Measurements from ENCODE around the gene DAGLA.

DAGLA gene

DNA sequence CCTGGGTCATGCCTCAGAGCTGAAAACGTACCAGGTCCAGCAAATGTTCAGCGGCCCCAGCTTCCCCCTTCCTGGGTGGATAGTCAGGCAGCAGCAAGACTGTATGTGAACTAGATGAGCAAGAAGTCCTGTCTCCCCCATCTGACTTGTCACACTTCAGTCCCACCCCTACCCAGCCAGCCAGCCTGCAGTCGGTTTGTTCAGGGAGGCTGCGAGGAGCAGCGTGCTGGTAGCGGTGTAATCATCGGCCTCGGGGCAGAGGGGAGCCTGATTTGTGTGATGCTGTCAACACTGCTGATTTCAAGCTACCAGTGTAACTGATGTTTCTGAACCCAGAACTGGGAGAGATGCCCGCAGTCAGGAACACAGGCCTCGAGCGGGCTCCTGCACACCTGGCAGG is 102.7 kb downstream of the DAGLA start:
- no peak for DNase-seq

DNA sequence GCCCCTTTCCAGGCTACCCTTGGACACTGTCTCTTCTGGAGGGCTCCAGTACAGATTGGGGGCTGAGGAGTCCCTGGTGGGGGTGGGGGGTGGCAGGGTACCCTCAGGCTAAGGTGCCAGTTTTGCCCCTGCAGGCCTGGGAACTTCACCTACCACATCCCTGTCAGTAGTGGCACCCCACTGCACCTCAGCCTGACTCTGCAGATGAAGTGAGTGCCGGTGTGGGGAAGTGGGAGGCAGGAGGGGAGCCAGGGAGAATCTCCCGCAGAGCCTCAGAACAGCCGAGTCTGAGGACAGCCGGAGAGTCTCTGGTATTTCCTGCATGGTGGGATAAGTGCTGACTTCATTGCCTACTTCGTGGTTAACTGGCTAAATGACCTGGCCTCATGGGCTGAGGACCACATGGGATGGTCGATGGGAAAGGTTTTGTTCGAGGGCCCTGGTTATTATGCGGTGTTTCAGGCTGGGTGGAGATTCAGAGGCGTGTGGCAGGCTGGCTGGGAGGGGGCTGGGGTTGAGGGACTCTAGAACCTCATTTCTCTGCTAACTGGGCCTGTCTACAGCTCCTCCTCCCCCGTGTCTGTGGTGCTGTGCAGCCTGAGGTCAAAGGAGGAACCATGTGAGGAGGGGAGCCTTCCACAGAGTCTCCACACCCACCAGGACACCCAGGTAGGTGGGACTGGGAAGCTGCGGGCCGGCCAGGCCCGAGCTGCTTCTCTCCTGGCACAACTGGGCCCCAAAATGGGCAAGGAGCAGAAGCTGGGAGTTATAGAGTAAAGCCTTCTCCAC is 103.7 kb downstream of the DAGLA start:
- no peak for DNase-seq

DNA sequence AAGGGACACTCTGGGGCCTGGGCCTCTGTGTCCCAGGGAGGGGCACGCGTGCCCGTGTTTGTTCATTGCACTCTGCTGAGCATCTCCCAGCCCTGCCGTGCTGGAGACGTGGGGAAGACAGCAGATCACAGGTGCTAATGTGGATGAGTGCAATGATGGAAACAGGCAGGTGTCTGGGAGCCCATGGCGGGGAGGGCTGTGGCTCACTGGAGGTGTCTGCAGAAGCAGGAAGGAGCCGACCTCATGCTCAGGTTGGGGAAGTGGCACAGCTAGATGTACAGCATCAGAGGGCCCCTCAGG is 104.3 kb downstream of the DAGLA start:
- no peak for DNase-seq

- no peak for DNase-seq
Measured at GRCh38 chr11:61785837-61786402, 105.7 kb downstream of the DAGLA start.

GRCh38 chr11:61787928-61788491 is 107.8 kb downstream of the DAGLA start:
- peak; percentile 9 for DNase-seq

GRCh38 chr11:61791737-61792309 is 111.6 kb downstream of the DAGLA start:
- DNase-seq = peak; percentile 81

DNA sequence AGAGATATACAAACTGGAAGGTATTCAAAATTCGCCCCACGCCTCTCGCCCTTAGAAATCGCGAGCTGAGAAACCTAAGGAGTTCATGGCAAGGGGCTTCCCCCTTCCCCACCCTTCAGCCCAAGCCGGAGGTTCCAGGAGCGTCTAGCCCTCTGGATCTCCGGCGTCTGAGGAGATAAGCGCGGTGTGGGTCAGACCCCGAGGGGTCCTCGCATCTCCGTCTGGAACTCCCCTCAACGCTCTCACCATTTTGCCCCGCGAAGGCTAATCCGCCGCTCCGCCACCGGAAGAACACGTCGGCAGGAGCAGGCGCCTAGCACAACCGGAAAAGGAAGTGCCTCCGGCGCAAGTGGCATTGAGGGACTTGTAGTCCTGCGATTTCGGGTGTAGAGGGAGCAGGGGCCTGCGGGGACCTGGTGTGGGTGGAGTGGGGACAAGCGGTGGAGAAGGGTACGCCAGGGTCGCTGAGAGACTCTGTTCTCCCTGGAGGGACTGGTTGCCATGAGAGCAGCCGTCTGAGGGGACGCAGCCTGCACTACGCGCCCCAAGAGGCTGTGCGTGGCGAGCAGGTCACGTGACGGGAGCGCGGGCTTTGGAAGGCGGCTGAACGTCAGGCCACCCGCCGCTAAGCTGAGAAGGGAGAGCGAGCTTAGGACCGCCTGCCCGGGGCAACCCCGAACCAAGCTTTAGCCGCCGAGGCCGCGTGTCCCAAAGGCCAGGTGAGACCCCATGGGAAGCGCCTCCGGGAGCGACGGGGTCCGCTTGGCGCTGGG is 112.3 kb downstream of the DAGLA start, which contains the start of the genes FEN1 and TMEM258:
Gene FEN1 (plus strand): TSS at position 602 of the 773 bp plus-strand sequence. CDS start 2,451 bp downstream, outside the sequence.
Gene TMEM258 (minus strand): TSS at position 290 of the 773 bp plus-strand sequence. CDS start 41 bp downstream, at position 249.
- DNase-seq = peak; percentile 90

- DNase-seq = peak; percentile 34
Measured at GRCh38 chr11:61793083-61793828, 113.1 kb downstream of the DAGLA start.

DNA sequence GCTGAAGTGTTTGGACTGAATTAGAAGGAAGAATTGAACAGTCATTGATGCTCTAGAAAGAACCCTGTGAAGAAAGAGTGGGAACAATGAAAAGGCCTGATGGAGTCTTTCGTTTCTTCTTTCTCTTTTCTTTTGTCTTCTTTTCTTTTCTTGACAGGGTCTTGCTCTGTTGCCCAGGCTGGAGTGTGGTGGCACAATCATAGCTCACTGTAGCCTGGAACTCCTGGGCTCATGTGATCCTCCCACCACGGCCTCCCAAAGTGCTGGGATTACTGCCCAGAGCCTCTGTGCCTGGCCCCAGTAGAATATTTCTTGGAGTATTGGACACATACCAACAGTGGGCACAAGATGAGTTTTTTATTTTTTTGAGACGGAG is 113.6 kb downstream of the DAGLA start:
- no peak for DNase-seq

DNA sequence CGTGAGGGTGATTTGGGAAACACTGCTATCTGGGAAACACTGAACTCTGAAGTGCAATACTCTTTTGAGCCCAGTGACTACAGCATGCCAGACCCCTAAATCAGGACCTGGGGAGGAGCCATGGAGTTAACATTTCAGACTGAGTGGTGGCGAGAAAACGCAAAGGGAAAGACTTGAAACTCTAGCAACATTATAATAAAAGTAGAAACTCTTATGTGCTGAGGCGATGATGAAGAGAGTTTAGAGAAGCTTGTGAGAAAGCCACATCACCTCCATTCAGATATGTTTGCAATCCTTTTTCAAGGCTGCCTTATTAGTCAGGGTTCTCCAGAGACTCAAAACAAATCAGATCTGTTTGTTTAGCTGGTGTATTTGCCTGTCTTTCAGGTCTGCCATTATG is 114.4 kb downstream of the DAGLA start:
- no peak for DNase-seq

GRCh38 chr11:61795459-61795858 is 115.3 kb downstream of the DAGLA start:
- no peak for DNase-seq

GRCh38 chr11:61795876-61796526 is 115.8 kb downstream of the DAGLA start:
- no peak for DNase-seq
